DOHH2 (cell line): ENCODE data around the gene CEACAM19.

Experiments used
- H3F3A ChIP-seq: fragments of 200-600 bp; sonication (generic), shearing (Covaris generic); 2 replicates; pipeline ENCODE4 v1.6.0; 2016; ENCODE audit warnings: antibody characterized with exemption, mild to moderate bottlenecking; ENCODE audit not compliant: control insufficient read depth, insufficient read depth
- H3K27ac ChIP-seq: fragments of 200-600 bp; sonication (generic); 2 replicates; pipeline ENCODE4 v1.5.1; 2014; ENCODE audit warnings: low read depth, mild to moderate bottlenecking, low read length, moderate library complexity
- H3K27me3 ChIP-seq: fragments of 200-600 bp; sonication (generic); 2 replicates; pipeline ENCODE4 v1.6.1; 2014; ENCODE audit warnings: mild to moderate bottlenecking, low read length, mixed read lengths; ENCODE audit not compliant: control insufficient read depth
- H3K36me3 ChIP-seq: fragments of 200-600 bp; sonication (generic); 2 replicates; pipeline ENCODE4 v1.6.1; 2014; ENCODE audit warnings: mild to moderate bottlenecking, low read length, moderate library complexity, mixed read lengths; ENCODE audit not compliant: control insufficient read depth
- H3K4me1 ChIP-seq: fragments of 200-600 bp; sonication (generic); 2 replicates; pipeline ENCODE4 v1.6.1; 2014; ENCODE audit warnings: mild to moderate bottlenecking, low read length, mixed read lengths; ENCODE audit not compliant: control insufficient read depth
- H3K4me2 ChIP-seq: fragments of 200-600 bp; sonication (generic); 2 replicates; pipeline ENCODE4 v1.6.0; 2014; ENCODE audit warnings: mild to moderate bottlenecking, low read length, moderate library complexity
- H3K4me3 ChIP-seq: fragments of 200-600 bp; sonication (generic); 2 replicates; pipeline ENCODE4 v1.5.1; 2014; ENCODE audit warnings: mild to moderate bottlenecking, low read length, mixed read lengths
- H3K79me2 ChIP-seq: fragments of 200-600 bp; sonication (generic); 2 replicates; pipeline ENCODE4 v1.6.1; 2014; ENCODE audit warnings: mild to moderate bottlenecking, low read length, mixed read lengths; ENCODE audit not compliant: control insufficient read depth
- H3K9me2 ChIP-seq: fragments of 200-600 bp; sonication (generic); replicated peaks from 2 replicates; pipeline ENCODE4 v1.6.1; 2014; ENCODE audit warnings: mild to moderate bottlenecking, low read length, mixed read lengths; ENCODE audit not compliant: control insufficient read depth
- H3K9me3 ChIP-seq: fragments of 200-600 bp; sonication (generic); 2 replicates; pipeline ENCODE4 v1.6.1; 2014; ENCODE audit warnings: antibody characterized with exemption, low read length, mixed read lengths; ENCODE audit not compliant: control insufficient read depth, insufficient read depth
- H4K20me1 ChIP-seq: fragments of 200-600 bp; sonication (generic); 2 replicates; pipeline ENCODE4 v1.6.0; 2014; ENCODE audit warnings: low read depth, mild to moderate bottlenecking, antibody characterized with exemption, low read length, moderate library complexity; ENCODE audit not compliant: control insufficient read depth, insufficient read depth
- EZH2phosphoT487 ChIP-seq: fragments of 200-600 bp; sonication (generic); IDR thresholded peaks from 2 replicates; pipeline ENCODE4 v1.6.1; 2017; ENCODE audit warnings: borderline replicate concordance, mild to moderate bottlenecking, antibody characterized with exemption, low read length, moderate library complexity, mixed read lengths
- TF ChIP-seq, protein P1 (sequence below): fragments of 200-600 bp; sonication (generic); IDR thresholded peaks from one replicate; pipeline ENCODE4 v1.5.1; 2014; ENCODE audit warnings: antibody characterized with exemption, mild to moderate bottlenecking, low read depth, low read length; ENCODE audit not compliant: poor library complexity, severe bottlenecking

Gene CEACAM19, protein sequence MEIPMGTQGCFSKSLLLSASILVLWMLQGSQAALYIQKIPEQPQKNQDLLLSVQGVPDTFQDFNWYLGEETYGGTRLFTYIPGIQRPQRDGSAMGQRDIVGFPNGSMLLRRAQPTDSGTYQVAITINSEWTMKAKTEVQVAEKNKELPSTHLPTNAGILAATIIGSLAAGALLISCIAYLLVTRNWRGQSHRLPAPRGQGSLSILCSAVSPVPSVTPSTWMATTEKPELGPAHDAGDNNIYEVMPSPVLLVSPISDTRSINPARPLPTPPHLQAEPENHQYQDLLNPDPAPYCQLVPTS

DNA sequence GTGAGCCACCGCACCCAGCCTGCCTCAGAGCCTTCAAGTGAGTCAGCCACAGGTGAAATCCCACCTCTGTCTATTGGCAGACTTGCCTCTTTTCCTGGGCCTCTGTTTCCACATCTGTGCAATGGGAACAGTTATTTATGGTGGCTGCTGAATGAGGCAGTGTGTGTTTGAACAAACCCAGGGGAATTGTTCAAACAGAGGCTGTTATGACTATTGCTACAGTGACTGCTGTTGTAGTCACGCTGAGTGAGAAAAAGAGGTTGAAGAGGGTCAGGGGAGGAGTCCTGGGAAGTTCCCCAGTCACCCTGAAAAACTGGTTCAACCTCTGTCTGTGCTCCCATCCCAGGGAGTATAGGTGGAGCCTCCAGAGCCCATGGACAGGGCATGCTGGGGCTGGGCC, at the start of gene CEACAM19:
Gene CEACAM19, plus strand, starts transcription at position 83 of the 400 bp plus-strand sequence. CDS start 450 bp downstream, outside the sequence.
- Histone ChIP-seq H3K27ac (no peak within 1 kb of the TSS), H3K9me2 (no peaks in the 10 kb centered on the region), H3K79me2 (no peaks in the 10 kb centered on the region), H4K20me1 (no peaks in the 10 kb centered on the region), H3K4me3 (no peak within 1 kb of the TSS), H3F3A (no peaks in the 10 kb centered on the region), H3K9me3 (no peaks in the 10 kb centered on the region), H3K36me3 (no peaks in the 10 kb centered on the region), H3K27me3 (no peaks in the 10 kb centered on the region), H3K4me2 (no peak within 1 kb of the TSS), H3K4me1 (no peaks in the 10 kb centered on the region)
- TF ChIP-seq, protein P1, sequence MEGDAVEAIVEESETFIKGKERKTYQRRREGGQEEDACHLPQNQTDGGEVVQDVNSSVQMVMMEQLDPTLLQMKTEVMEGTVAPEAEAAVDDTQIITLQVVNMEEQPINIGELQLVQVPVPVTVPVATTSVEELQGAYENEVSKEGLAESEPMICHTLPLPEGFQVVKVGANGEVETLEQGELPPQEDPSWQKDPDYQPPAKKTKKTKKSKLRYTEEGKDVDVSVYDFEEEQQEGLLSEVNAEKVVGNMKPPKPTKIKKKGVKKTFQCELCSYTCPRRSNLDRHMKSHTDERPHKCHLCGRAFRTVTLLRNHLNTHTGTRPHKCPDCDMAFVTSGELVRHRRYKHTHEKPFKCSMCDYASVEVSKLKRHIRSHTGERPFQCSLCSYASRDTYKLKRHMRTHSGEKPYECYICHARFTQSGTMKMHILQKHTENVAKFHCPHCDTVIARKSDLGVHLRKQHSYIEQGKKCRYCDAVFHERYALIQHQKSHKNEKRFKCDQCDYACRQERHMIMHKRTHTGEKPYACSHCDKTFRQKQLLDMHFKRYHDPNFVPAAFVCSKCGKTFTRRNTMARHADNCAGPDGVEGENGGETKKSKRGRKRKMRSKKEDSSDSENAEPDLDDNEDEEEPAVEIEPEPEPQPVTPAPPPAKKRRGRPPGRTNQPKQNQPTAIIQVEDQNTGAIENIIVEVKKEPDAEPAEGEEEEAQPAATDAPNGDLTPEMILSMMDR, result no peak
- TF ChIP-seq EZH2phosphoT487, result no peak

DNA sequence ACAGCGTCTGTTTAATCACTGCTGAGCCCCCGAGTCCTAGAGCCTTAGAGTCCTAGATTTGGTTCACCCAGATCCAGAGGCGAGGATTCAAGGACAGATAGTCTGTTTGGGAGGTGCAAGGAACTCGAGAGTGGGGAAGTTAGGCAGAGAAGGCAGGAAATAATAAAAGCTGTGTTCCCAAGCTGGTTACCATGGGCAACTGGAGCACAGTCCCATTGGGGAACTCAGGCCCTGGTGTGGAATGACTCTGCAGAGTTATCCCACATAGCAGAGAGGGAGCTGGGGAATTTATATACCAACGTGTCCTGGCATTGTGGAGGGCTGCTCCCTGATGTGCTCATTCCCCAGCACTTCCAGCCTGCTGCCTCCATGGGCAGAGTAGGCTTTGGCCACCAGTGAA, 48.2 kb upstream of the CEACAM19 start:
- H3F3A ChIP-seq, result no peaks in the 10 kb centered on the region

DNA sequence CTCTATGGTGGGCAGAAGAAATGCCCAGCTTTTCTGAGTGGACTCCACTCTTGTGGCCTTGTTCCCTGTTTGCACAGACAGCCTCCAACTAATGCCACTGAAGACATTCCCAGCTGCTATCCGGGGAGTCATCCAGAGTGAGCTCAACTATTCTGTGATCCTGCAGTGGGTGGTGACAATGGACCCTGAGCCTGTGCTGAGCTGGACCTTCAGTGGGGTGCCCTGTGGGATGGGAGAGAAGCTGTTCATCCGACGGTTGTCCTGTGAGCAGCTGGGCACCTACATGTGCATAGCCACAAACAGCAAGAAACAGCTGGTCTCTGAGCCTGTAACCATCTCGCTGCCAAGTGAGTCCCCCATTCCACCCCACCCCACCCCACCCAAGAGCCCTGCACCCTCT, 47.7 kb upstream of the CEACAM19 start:
- no peak overlapping the region for H3K4me2 ChIP-seq
- no peaks in the 10 kb centered on the region for H3K36me3 ChIP-seq
- no peak overlapping the region for H3K4me3 ChIP-seq

More for the DNA sequence above, 48.2 kb upstream of the CEACAM19 start:
- Histone ChIP-seq H3K9me3 (no peaks in the 10 kb centered on the region), H3K4me3 (no peak overlapping the region), H3K36me3 (no peaks in the 10 kb centered on the region), H3K27ac (no peak overlapping the region), H3K4me1 (no peaks in the 10 kb centered on the region), H3K79me2 (no peaks in the 10 kb centered on the region), H4K20me1 (no peaks in the 10 kb centered on the region), H3K9me2 (no peaks in the 10 kb centered on the region), H3K4me2 (no peak overlapping the region), H3K27me3 (no peaks in the 10 kb centered on the region)
- TF ChIP-seq, protein P1, result no peak
- TF ChIP-seq EZH2phosphoT487, result no peak

More for the DNA sequence above, 47.7 kb upstream of the CEACAM19 start:
- no peaks in the 10 kb centered on the region for H3K9me3 ChIP-seq
- H3K27ac ChIP-seq, result no peak overlapping the region
- TF ChIP-seq, protein P1, result no peak
- TF ChIP-seq EZH2phosphoT487, result no peak
- H3K79me2 ChIP-seq, result no peaks in the 10 kb centered on the region
- no peaks in the 10 kb centered on the region for H3K4me1 ChIP-seq
- no peaks in the 10 kb centered on the region for H3K9me2 ChIP-seq
- H3K27me3 ChIP-seq, result no peaks in the 10 kb centered on the region
- H4K20me1 ChIP-seq, result no peaks in the 10 kb centered on the region
- H3F3A ChIP-seq, result no peaks in the 10 kb centered on the region
